K562 (cell line): ENCODE measurements around the gene RNF121. TPM values are rescaled to one million over a fixed set of nuclear protein-coding genes. Genes with fewer than 3 reads are reported as not detected.

Experiments
- C11orf30 ChIP-seq: fragments of 450-650 bp; IDR thresholded peaks from 2 replicates; pipeline ENCODE4 v1.6.1; 2016; ENCODE audit warnings: low read depth, mild to moderate bottlenecking
- CC2D1A ChIP-seq: fragments of 450-650 bp; IDR thresholded peaks from 2 replicates; pipeline ENCODE4 v1.6.1; 2017; ENCODE audit warnings: mild to moderate bottlenecking
- CHD2 ChIP-seq: IDR thresholded peaks from 2 replicates; pipeline ENCODE4 v1.6.1; 2011; ENCODE audit warnings: low read depth, low read length
- DPF2 ChIP-seq: fragments of 450-650 bp; IDR thresholded peaks from 2 replicates; pipeline ENCODE4 v1.6.1; 2016
- ESRRA ChIP-seq: fragments of 450-650 bp; IDR thresholded peaks from 2 replicates; pipeline ENCODE4 v1.6.1; 2014; ENCODE audit warnings: low read depth, mild to moderate bottlenecking, moderate library complexity, borderline replicate concordance
- GABPA ChIP-seq: fragments of 200-800 bp; sonication (Bioruptor generic); conservative IDR thresholded peaks from 2 replicates; pipeline ENCODE4 v1.6.1; 2016; ENCODE audit warnings: low read depth, missing genetic modification characterization, missing compliant biosample characterization
- HDAC3 ChIP-seq: fragments of 450-650 bp; IDR thresholded peaks from 2 replicates; pipeline ENCODE4 v1.6.1; 2018; ENCODE audit warnings: borderline replicate concordance, mild to moderate bottlenecking, moderate library complexity; ENCODE audit not compliant: partially characterized antibody
- HLTF ChIP-seq: fragments of 450-650 bp; IDR thresholded peaks from 2 replicates; pipeline ENCODE4 v1.6.1; 2016
- HNRNPL ChIP-seq: fragments of 200-400 bp; formaldehyde crosslinking; IDR thresholded peaks from 2 replicates; pipeline ENCODE4 v1.6.1; 2017; ENCODE audit warnings: low read depth, mild to moderate bottlenecking, low read length
- MAZ ChIP-seq, 2 experiments: fragments of 450-650 bp in 1 of 2; sonication (generic) in 1 of 2; formaldehyde crosslinking; IDR thresholded peaks in 1 of 2; conservative IDR thresholded peaks in 1 of 2; 2 replicates each; pipeline versions ENCODE4 v1.4.0 to v1.5.0; 2020; ENCODE audit warnings: mild to moderate bottlenecking in 1 of 2, missing genetic modification reagents in 1 of 2
- MIER1 ChIP-seq: fragments of 450-650 bp; IDR thresholded peaks from 2 replicates; pipeline ENCODE4 v1.6.1; 2016; ENCODE audit warnings: antibody characterized with exemption, mild to moderate bottlenecking, low read depth
- MNT ChIP-seq, 2 experiments: fragments of 450-650 bp; conservative IDR thresholded peaks; 2 replicates each; pipeline ENCODE4 v1.6.1; 2017; ENCODE audit warnings: mild to moderate bottlenecking in 2 of 2, moderate library complexity in 2 of 2
- MYC ChIP-seq, 2 experiments: fragments of 250-450 bp in 1 of 2; sonication (Bioruptor Pico) in 1 of 2; IDR thresholded peaks; 2 replicates each; pipeline versions ENCODE4 v1.5.1 to v1.6.1; 2012 to 2021; ENCODE audit warnings: low read depth in 2 of 2, borderline replicate concordance in 1 of 2, improper control_type of control experiment in 1 of 2, low read length in 1 of 2, mild to moderate bottlenecking in 1 of 2, moderate library complexity in 1 of 2
- NFATC3 ChIP-seq: fragments of 450-650 bp; IDR thresholded peaks from 2 replicates; pipeline ENCODE4 v1.6.1; 2017; ENCODE audit warnings: mild to moderate bottlenecking
- PHB2 ChIP-seq: fragments of 450-650 bp; IDR thresholded peaks from 2 replicates; pipeline ENCODE4 v1.6.1; 2017; ENCODE audit warnings: low read depth
- POLR2H ChIP-seq: IDR thresholded peaks from 2 replicates; pipeline ENCODE4 v1.6.1; 2016; ENCODE audit warnings: missing genetic modification characterization, low read depth, mild to moderate bottlenecking, control low read depth, missing compliant biosample characterization, moderate library complexity
- RFX7 ChIP-seq: fragments of 250-450 bp; sonication (Bioruptor Pico); IDR thresholded peaks from 2 replicates; pipeline ENCODE4 v1.5.1; 2021; ENCODE audit warnings: mild to moderate bottlenecking
- SP2 ChIP-seq: IDR thresholded peaks from 2 replicates; pipeline ENCODE4 v1.6.1; 2011; ENCODE audit warnings: mild to moderate bottlenecking, low read depth, low read length, moderate library complexity; ENCODE audit not compliant: poor library complexity, severe bottlenecking; ENCODE audit errors: extremely low read depth
- TAL1 ChIP-seq: fragments of 450-650 bp; IDR thresholded peaks from 2 replicates; pipeline ENCODE4 v1.6.1; 2016; ENCODE audit warnings: mild to moderate bottlenecking
- TBP ChIP-seq: optimal IDR thresholded peaks from 2 replicates; pipeline ENCODE3; 2011; ENCODE audit warnings: low read depth, low read length, improper control_type of control experiment
- ZNF274 ChIP-seq: IDR thresholded peaks from 2 replicates; pipeline ENCODE4 v1.6.1; 2011; ENCODE audit warnings: low read depth, mild to moderate bottlenecking, low read length, moderate library complexity, borderline replicate concordance
- ZNF77 ChIP-seq: fragments of 250-450 bp; sonication (Bioruptor Pico); IDR thresholded peaks from 2 replicates; pipeline ENCODE4 v1.5.0; 2020
- polyA plus RNA-seq, 8 experiments: library from polyadenylated mRNA; depleted of rRNA in 4 of 8; stranded (reverse) in 5 of 8; unstranded in 3 of 8; fragments of >200 nt; fragmentation: Nextera tagmentation in 2 of 8; fragmentation: Illumina TruSeq in 1 of 8; extraction: Ambion mirVana in 2 of 8; extraction: Trizol in 1 of 8; gene quantifications; 2 replicates each; pipeline versions ENCODE4 v1.2.1 to v1.2.3, GENCODE V29; 2011 to 2014; ENCODE audit warnings: inconsistent platforms in 1 of 8, missing spikeins in 1 of 8
- total RNA-seq, 7 experiments: library from RNA; depleted of rRNA in 6 of 7; stranded (reverse); fragments of >200 nt in 6 of 7; fragmentation: Illumina TruSeq in 2 of 7; extraction: Trizol in 2 of 7; gene quantifications; 2 replicates each; pipeline versions ENCODE4 v1.2.1 to v1.2.3, GENCODE V29; 2011 to 2021; ENCODE audit warnings: low replicate concordance in 1 of 7
- TF ChIP-seq, protein P1 (sequence below): fragments of 450-650 bp; formaldehyde crosslinking; IDR thresholded peaks from 2 replicates; pipeline ENCODE4 v1.4.0; 2022; ENCODE audit warnings: missing genetic modification characterization
- TF ChIP-seq, protein P2 (sequence below): fragments of 450-650 bp; IDR thresholded peaks from 2 replicates; pipeline ENCODE4 v1.6.1; 2016; ENCODE audit warnings: mild to moderate bottlenecking

Gene RNF121
- total and polyA plus RNA-seq, 9 of the 15 experiments (the other 6 are each of a cell fraction or from before 2014, with no cell fraction given), result 8.0 to 63.4 (median 20.5) TPM

DNA sequence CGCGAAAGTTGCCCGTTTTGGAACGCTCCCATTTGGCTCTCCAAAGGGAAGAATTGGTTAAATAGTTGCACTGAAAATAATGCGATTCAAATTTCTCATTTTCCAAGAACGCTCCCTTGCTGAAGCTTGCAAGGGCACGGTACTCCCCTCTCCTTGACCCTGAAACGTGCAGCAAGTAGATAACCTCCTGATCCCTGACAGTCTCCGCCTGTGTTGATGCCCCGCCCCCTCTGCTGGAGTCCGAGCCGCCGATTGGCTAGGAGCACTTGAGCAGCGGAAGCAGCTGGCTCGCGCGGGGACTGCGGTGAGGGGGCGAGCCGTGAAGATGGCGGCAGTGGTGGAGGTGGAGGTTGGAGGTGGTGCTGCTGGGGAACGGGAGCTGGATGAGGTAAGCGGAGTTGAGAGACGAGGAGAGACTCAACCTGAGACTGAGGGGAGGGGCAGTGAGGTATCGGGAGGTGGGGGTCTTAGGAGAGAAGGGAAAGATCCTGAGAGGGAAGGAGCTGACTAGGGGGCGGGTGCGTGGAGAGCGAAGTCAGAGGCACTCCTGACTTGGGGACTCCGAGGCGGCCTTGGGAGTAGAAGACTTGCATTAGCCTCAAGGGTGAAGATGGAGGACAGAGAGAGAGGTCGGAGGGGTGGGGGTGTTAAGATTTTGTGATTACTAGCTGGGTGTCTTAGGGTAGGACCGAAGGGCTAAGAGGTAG lies at the start of gene RNF121 (continued):
- TF ChIP-seq CC2D1A, result 0 out of 2 replicates have a peak, but pooled peaks have one; percentile 9
- TF ChIP-seq ZNF274, result no peak
- peak; percentile 96 for TF ChIP-seq GABPA (tag)
- no peak for TF ChIP-seq PHB2
- peak; percentile 9; the same call in 1 of the 2 replicates for TF ChIP-seq MYC (IDR thresholded peaks at IDR 0.05; ENCODE audit: low read depth, low read length)
- TF ChIP-seq MYC (CRISPR knock-in tag; IDR thresholded peaks at IDR 0.05; ENCODE audit: borderline replicate concordance, low read depth), result no peak
- TF ChIP-seq MIER1, result 0 out of 2 replicates have a peak, but pooled peaks have one; percentile 50
- TF ChIP-seq MNT (conservative IDR thresholded peaks at IDR 0.05), result peak; percentile 95 to 96
- TF ChIP-seq TAL1, result peak; percentile 44; the same call in 1 of the 2 replicates
- peak; percentile 41 for TF ChIP-seq SP2
- TF ChIP-seq C11orf30, result peak; percentile 87
- TF ChIP-seq RFX7 (CRISPR knock-in tag), result no peak
- TF ChIP-seq, protein P1, sequence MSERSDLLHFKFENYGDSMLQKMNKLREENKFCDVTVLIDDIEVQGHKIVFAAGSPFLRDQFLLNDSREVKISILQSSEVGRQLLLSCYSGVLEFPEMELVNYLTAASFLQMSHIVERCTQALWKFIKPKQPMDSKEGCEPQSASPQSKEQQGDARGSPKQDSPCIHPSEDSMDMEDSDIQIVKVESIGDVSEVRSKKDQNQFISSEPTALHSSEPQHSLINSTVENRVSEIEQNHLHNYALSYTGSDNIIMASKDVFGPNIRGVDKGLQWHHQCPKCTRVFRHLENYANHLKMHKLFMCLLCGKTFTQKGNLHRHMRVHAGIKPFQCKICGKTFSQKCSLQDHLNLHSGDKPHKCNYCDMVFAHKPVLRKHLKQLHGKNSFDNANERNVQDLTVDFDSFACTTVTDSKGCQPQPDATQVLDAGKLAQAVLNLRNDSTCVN (CRISPR knock-in tag), result 0 out of 2 replicates have a peak, but pooled peaks have one; percentile 26
- peak; percentile 81; the same call in 1 of the 2 replicates for TF ChIP-seq ESRRA
- TF ChIP-seq DPF2, result peak; percentile 66
- peak; percentile 59 for TF ChIP-seq HDAC3
- TF ChIP-seq, protein P2, sequence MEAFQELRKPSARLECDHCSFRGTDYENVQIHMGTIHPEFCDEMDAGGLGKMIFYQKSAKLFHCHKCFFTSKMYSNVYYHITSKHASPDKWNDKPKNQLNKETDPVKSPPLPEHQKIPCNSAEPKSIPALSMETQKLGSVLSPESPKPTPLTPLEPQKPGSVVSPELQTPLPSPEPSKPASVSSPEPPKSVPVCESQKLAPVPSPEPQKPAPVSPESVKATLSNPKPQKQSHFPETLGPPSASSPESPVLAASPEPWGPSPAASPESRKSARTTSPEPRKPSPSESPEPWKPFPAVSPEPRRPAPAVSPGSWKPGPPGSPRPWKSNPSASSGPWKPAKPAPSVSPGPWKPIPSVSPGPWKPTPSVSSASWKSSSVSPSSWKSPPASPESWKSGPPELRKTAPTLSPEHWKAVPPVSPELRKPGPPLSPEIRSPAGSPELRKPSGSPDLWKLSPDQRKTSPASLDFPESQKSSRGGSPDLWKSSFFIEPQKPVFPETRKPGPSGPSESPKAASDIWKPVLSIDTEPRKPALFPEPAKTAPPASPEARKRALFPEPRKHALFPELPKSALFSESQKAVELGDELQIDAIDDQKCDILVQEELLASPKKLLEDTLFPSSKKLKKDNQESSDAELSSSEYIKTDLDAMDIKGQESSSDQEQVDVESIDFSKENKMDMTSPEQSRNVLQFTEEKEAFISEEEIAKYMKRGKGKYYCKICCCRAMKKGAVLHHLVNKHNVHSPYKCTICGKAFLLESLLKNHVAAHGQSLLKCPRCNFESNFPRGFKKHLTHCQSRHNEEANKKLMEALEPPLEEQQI, result 0 out of 2 replicates have a peak, but pooled peaks have one; percentile 66
- TF ChIP-seq HLTF, result 0 out of 2 replicates have a peak, but pooled peaks have one; percentile 34
- peak; percentile 55; the same call in 1 of the 2 replicates for TF ChIP-seq POLR2H (tag)
- no peak for TF ChIP-seq HNRNPL
- peak; percentile 81; the same call in 1 of the 2 replicates for TF ChIP-seq NFATC3
- no peak for TF ChIP-seq ZNF77 (CRISPR knock-in tag)
- TF ChIP-seq MAZ (CRISPR knock-in tag; conservative IDR thresholded peaks at IDR 0.05 in 1 of 2, IDR thresholded peaks at IDR 0.05 in 1 of 2), result peak; percentile 55 to 69; a peak in 3 of 4 replicates
- peak; percentile 87 for TF ChIP-seq CHD2
- peak; percentile 70 for TF ChIP-seq TBP
